ENCODE data around the gene CCIN.
A peak's percentile ranks its signal among the peaks of the same experiment; 100 is the strongest.

Gene CCIN

GRCh38 chr9:36141761-36142160 is 27.4 kb upstream of the CCIN start:
- TF ChIP-seq POLR2AphosphoS5 (IDR thresholded peaks at IDR 0.05; ENCODE audit: low read depth, low read length) (no peak), TAF1 (IDR thresholded peaks at IDR 0.05; ENCODE audit: borderline replicate concordance, low read depth, low read length) (no peak), POLR2A (IDR thresholded peaks at IDR 0.05; ENCODE audit: low read depth, low read length) (no peak)
- FAIRE-seq = no peak
- DNase-seq (ENCODE audit: insufficient read length) = no peak

- FAIRE-seq = no peak
- TF ChIP-seq POLR2A (IDR thresholded peaks at IDR 0.05; ENCODE audit: low read depth, low read length) = no peak
- TF ChIP-seq TAF1 (IDR thresholded peaks at IDR 0.05; ENCODE audit: borderline replicate concordance, low read depth, low read length) = no peak
- TF ChIP-seq POLR2AphosphoS5 (IDR thresholded peaks at IDR 0.05; ENCODE audit: low read depth, low read length) = no peak
- DNase-seq (ENCODE audit: insufficient read length) = no peak
Measured at GRCh38 chr9:36142510-36143244, 26.5 kb upstream of the CCIN start.

GRCh38 chr9:36143245-36143641 is 25.9 kb upstream of the CCIN start:
- no peak for TF ChIP-seq POLR2A (IDR thresholded peaks at IDR 0.05; ENCODE audit: low read depth, low read length)
- TF ChIP-seq POLR2AphosphoS5 (IDR thresholded peaks at IDR 0.05; ENCODE audit: low read depth, low read length) = no peak
- no peak for TF ChIP-seq TAF1 (IDR thresholded peaks at IDR 0.05; ENCODE audit: borderline replicate concordance, low read depth, low read length)
- no peak for FAIRE-seq
- no peak for DNase-seq (ENCODE audit: insufficient read length)

GRCh38 chr9:36144309-36145232 is 24.6 kb upstream of the CCIN start:
- FAIRE-seq (no peak), DNase-seq (ENCODE audit: insufficient read length) (no peak)
- no peak for TF ChIP-seq POLR2A (IDR thresholded peaks at IDR 0.05; ENCODE audit: low read depth, low read length)
- TF ChIP-seq TAF1 (IDR thresholded peaks at IDR 0.05; ENCODE audit: borderline replicate concordance, low read depth, low read length) = no peak
- no peak for TF ChIP-seq POLR2AphosphoS5 (IDR thresholded peaks at IDR 0.05; ENCODE audit: low read depth, low read length)

GRCh38 chr9:36145970-36146369 is 23.2 kb upstream of the CCIN start:
- DNase-seq (ENCODE audit: insufficient read length) = no peak
- FAIRE-seq = no peak
- TF ChIP-seq POLR2A (IDR thresholded peaks at IDR 0.05; ENCODE audit: low read depth, low read length) = no peak
- TF ChIP-seq TAF1 (IDR thresholded peaks at IDR 0.05; ENCODE audit: borderline replicate concordance, low read depth, low read length) = no peak
- no peak for TF ChIP-seq POLR2AphosphoS5 (IDR thresholded peaks at IDR 0.05; ENCODE audit: low read depth, low read length)

GRCh38 chr9:36146651-36147050 is 22.5 kb upstream of the CCIN start:
- FAIRE-seq (no peak), DNase-seq (ENCODE audit: insufficient read length) (no peak)
- TF ChIP-seq TAF1 (IDR thresholded peaks at IDR 0.05; ENCODE audit: borderline replicate concordance, low read depth, low read length) = no peak
- TF ChIP-seq POLR2AphosphoS5 (IDR thresholded peaks at IDR 0.05; ENCODE audit: low read depth, low read length) = no peak
- no peak for TF ChIP-seq POLR2A (IDR thresholded peaks at IDR 0.05; ENCODE audit: low read depth, low read length)

- TF ChIP-seq POLR2AphosphoS5 (IDR thresholded peaks at IDR 0.05; ENCODE audit: low read depth, low read length) (no peak), POLR2A (IDR thresholded peaks at IDR 0.05; ENCODE audit: low read depth, low read length) (no peak), TAF1 (IDR thresholded peaks at IDR 0.05; ENCODE audit: borderline replicate concordance, low read depth, low read length) (no peak)
- DNase-seq (ENCODE audit: insufficient read length) (no peak), FAIRE-seq (no peak)
Measured at GRCh38 chr9:36147441-36148175, 21.6 kb upstream of the CCIN start.

GRCh38 chr9:36148311-36149051 is 20.7 kb upstream of the CCIN start:
- FAIRE-seq (peak; percentile 50), DNase-seq (ENCODE audit: insufficient read length) (peak; percentile 70)
- TF ChIP-seq POLR2A (IDR thresholded peaks at IDR 0.05; ENCODE audit: low read depth, low read length) (no peak), POLR2AphosphoS5 (IDR thresholded peaks at IDR 0.05; ENCODE audit: low read depth, low read length) (no peak), TAF1 (IDR thresholded peaks at IDR 0.05; ENCODE audit: borderline replicate concordance, low read depth, low read length) (no peak)

GRCh38 chr9:36149197-36149596 is 20.0 kb upstream of the CCIN start:
- TF ChIP-seq POLR2A (IDR thresholded peaks at IDR 0.05; ENCODE audit: low read depth, low read length) (no peak), TAF1 (IDR thresholded peaks at IDR 0.05; ENCODE audit: borderline replicate concordance, low read depth, low read length) (no peak), POLR2AphosphoS5 (IDR thresholded peaks at IDR 0.05; ENCODE audit: low read depth, low read length) (no peak)
- no peak for DNase-seq (ENCODE audit: insufficient read length)
- FAIRE-seq = no peak

GRCh38 chr9:36150574-36151315 is 18.4 kb upstream of the CCIN start:
- no peak for FAIRE-seq
- DNase-seq (ENCODE audit: insufficient read length) = no peak
- TF ChIP-seq TAF1 (IDR thresholded peaks at IDR 0.05; ENCODE audit: borderline replicate concordance, low read depth, low read length) (no peak), POLR2A (IDR thresholded peaks at IDR 0.05; ENCODE audit: low read depth, low read length) (no peak), POLR2AphosphoS5 (IDR thresholded peaks at IDR 0.05; ENCODE audit: low read depth, low read length) (no peak)

Measured in GM12892 (cell line).